ENCODE results near the gene ADGRD1.

- no peak for TF ChIP-seq POLR2A (IDR thresholded peaks at IDR 0.05)
- no peak for TF ChIP-seq CTCF (IDR thresholded peaks at IDR 0.05)
- TF ChIP-seq POLR2AphosphoS5 (IDR thresholded peaks at IDR 0.05): no peak
Measured at GRCh38 chr12:131131077-131131807, 177.5 kb downstream of the ADGRD1 start.

Data from breast epithelium (tissue), 3 donors.